ENCODE results near the gene FAM43A.

DNA sequence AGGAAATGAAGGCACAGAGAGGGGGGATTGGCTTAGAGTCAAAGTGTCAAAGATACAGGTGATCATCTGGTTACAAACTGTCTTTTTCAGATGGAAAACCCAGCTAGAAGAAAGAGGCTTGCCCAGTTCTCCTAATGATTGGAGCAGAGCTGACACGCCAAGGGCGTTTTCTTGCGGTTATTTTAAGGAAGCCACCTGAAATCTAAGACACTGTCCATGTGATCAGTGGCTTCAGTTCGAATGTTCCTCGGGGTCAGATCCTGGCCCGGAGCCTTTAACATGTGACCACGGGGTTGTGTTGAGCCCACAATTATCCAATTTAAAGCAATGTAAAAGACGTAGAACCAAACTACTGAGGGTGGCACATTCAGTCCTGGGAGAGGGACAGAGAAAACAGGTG is 19.5 kb downstream of the FAM43A start:
- TF ChIP-seq, protein P1, sequence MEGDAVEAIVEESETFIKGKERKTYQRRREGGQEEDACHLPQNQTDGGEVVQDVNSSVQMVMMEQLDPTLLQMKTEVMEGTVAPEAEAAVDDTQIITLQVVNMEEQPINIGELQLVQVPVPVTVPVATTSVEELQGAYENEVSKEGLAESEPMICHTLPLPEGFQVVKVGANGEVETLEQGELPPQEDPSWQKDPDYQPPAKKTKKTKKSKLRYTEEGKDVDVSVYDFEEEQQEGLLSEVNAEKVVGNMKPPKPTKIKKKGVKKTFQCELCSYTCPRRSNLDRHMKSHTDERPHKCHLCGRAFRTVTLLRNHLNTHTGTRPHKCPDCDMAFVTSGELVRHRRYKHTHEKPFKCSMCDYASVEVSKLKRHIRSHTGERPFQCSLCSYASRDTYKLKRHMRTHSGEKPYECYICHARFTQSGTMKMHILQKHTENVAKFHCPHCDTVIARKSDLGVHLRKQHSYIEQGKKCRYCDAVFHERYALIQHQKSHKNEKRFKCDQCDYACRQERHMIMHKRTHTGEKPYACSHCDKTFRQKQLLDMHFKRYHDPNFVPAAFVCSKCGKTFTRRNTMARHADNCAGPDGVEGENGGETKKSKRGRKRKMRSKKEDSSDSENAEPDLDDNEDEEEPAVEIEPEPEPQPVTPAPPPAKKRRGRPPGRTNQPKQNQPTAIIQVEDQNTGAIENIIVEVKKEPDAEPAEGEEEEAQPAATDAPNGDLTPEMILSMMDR (conservative IDR thresholded peaks at IDR 0.05; ENCODE audit: low read depth, low read length): no peak
- no peak for TF ChIP-seq RFX5 (IDR thresholded peaks at IDR 0.05; ENCODE audit: low read depth, low read length)
- no peak for TF ChIP-seq MAFK (IDR thresholded peaks at IDR 0.05; ENCODE audit: low read depth, low read length)
- TF ChIP-seq RAD21 (IDR thresholded peaks at IDR 0.05; ENCODE audit: low read length): no peak
- TF ChIP-seq POLR2A (IDR thresholded peaks at IDR 0.05; ENCODE audit: low read depth, low read length): no peak

Measured in IMR-90 (cell line).